GM23248 (cell line): ENCODE results near the gene SRR.

Source experiments
- EZH2 ChIP-seq: fragments of 200-600 bp; sonication (generic); IDR thresholded peaks from 2 replicates; pipeline ENCODE4 v1.6.1; 2018; ENCODE audit warnings: antibody characterized with exemption, mild to moderate bottlenecking; ENCODE audit not compliant: insufficient read depth, poor library complexity, severe bottlenecking
- EZH2phosphoT487 ChIP-seq: fragments of 200-600 bp; sonication (generic); IDR thresholded peaks from 2 replicates; pipeline ENCODE4 v1.6.1; 2018; ENCODE audit warnings: antibody characterized with exemption, moderate library complexity, mild to moderate bottlenecking, low read depth; ENCODE audit not compliant: insufficient read depth

- no peak for TF ChIP-seq EZH2phosphoT487
- no peak for TF ChIP-seq EZH2
These were observed 67.7 kb downstream of the SRR start for GRCh38 chr17:2371183-2372130.
